HL-60 (cell line): ENCODE measurements around the gene IL22RA2.

Experiments
- CTCF ChIP-seq: IDR thresholded peaks from one replicate; pipeline ENCODE4 v1.5.1; 2011; ENCODE audit warnings: low read length, control low read depth, inconsistent platforms; ENCODE audit not compliant: insufficient read depth
- GABPA ChIP-seq: IDR thresholded peaks from 2 replicates; pipeline ENCODE4 v1.6.1; 2012; ENCODE audit warnings: low read depth
- POLR2AphosphoS5 ChIP-seq: IDR thresholded peaks from 2 replicates; pipeline ENCODE4 v1.6.1; 2012; ENCODE audit warnings: low read depth
- REST ChIP-seq: IDR thresholded peaks from 2 replicates; pipeline ENCODE4 v1.6.1; 2012; ENCODE audit warnings: low read depth; ENCODE audit not compliant: insufficient replicate concordance
- SPI1 ChIP-seq: IDR thresholded peaks from 2 replicates; pipeline ENCODE4 v1.6.1; 2012; ENCODE audit warnings: low read depth, mild to moderate bottlenecking, borderline replicate concordance

- TF ChIP-seq GABPA (no peak), CTCF (no peak), POLR2AphosphoS5 (no peak), REST (no peak), SPI1 (no peak)
These were observed 17.2 kb upstream of the IL22RA2 start for GRCh38 chr6:137190583-137191094.
